ENCODE results near the gene DCTN4.
A peak's percentile ranks its signal among the peaks of the same experiment; 100 is the strongest.
"Not testable (repeated sequence)": the region's sequence is repeated elsewhere in the genome, so short reads cannot be mapped to it uniquely, and the experiment has no call there.

DCTN4 gene

DNA sequence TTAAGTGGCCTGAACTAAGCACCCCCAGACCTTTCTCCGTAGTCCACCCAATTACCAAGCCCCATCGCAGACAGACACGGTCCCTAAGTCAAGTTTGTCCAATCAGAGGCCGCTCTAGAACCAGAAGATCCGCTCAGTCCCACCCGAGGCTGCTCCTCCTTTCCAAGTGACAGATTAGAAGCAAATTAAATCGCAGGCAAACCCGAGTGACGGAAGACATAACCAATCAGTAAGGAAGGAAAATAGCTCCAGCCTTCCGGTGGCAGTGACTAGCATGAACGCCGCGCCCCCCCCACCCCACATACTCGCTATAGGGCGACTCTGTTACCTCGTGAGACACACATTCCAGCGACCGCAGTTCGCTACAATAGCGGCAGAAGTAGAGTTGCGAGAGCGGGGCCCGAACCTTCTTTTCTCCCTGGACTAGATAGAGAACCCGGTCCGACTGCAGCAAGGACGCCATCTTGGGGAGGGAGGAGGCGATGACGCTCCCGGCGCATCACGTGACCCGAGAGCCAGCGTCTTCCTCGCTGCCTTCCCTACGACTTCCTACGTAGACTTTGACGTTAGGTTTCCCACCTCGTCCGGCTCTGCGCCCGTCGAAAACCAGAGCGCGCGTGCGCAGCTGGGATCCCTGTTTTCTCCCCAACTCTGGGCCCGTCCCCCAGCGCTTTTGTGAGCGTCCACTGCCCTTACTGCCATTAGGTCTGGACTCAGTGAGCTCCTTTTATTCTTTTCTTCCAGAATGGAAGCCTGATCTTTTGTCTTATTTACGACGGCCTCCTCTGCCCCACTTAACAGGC is at the start of gene DCTN4:
Gene DCTN4 (minus strand): TSS at position 487 of the 803 bp plus-strand sequence. CDS start 24 bp downstream, at position 463.
- DNase-seq = peak; percentile 98

- DNase-seq = no peak
Observed at GRCh38 chr5:150804388-150804787, 45.6 kb upstream of the DCTN4 start.

- DNase-seq = peak; percentile 49
Observed at GRCh38 chr5:150801117-150801927, 42.5 kb upstream of the DCTN4 start.

- DNase-seq = no peak
Observed at GRCh38 chr5:150797384-150797783, 38.6 kb upstream of the DCTN4 start.

DNA sequence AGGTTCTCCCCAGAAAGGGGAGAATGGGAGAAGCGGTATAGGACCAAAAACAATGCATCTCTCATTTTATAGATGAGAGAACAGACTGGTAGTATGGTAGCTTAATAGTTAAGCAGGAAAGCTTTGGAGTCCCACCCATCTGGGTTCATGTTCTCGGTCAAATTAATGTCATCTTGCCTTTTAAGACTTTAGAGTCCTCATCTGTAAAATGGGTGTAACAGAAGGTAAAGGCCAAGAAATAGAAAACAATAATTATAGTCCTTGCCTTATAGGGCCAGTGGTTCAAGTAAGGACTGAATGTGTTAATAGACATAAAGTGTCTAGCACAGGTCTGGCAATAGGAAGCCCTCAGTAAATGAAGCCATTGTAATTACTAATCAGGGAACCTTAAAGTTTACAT is 36.1 kb upstream of the DCTN4 start:
- DNase-seq = no peak

GRCh38 chr5:150793423-150793888 is 34.6 kb upstream of the DCTN4 start:
- DNase-seq = not testable (repeated sequence)

DNA sequence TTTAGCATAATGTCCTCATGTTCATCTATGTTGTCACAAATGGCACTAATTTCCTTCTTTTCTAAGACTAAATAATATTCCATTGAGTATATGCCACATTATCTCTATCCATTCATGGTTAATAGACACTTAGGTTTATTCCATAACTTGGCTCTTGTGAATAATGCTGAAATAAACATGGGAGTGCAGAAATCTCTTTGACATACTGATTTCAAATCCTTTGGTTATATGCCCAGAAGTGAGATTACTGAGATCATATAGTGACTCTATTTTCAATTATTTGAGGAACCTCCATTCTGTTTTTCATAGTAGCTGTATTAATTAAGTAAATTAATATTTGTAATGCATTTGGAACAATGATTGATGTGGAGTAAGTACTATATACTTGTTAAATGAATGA is 32.7 kb upstream of the DCTN4 start:
- no peak for DNase-seq

- peak; percentile 98 for DNase-seq
Observed at GRCh38 chr5:150789943-150790611, 31.3 kb upstream of the DCTN4 start.

- DNase-seq = peak; percentile 52
Observed at GRCh38 chr5:150789450-150789849, 30.6 kb upstream of the DCTN4 start.

DNA sequence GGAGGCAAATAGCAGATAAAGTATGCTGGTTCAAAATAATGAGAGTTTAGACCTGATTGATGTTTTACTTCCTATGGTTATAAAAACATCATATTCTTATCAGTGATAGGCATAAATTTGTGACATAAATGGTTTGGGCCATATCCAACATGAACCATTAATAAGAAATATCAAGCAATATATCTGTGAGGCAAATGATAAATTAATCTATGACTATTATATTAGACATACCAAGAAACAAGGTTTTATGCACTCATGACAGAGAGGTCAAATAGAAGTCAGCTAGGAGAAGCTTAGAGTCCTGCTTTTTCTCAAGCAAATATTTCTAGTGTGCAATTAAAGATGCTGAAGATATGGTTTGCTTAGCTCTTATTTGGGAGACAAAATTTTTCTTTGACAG is 30.2 kb upstream of the DCTN4 start:
- DNase-seq = no peak

DNA sequence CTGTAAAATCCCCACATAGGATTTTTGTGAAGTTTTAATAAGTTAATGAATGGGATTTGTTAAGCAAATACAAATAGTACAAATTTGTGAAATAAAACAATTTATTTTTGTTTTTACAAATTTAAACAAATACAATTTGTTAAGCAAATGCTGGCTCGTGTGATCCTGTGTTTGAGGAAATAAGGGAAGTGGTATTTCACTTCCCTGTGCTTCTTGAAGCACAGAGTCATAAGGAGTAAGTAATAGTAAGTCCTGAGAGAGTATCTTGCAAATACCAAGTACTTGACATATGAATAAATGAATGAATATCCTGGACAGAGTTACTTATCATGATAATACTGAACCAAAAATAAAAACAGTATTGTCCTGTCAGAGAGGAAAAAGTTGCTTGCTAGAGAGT is 28.8 kb upstream of the DCTN4 start:
- peak; percentile 75 for DNase-seq

- DNase-seq = no peak
Observed at GRCh38 chr5:150786876-150787275, 28.1 kb upstream of the DCTN4 start.

DNA sequence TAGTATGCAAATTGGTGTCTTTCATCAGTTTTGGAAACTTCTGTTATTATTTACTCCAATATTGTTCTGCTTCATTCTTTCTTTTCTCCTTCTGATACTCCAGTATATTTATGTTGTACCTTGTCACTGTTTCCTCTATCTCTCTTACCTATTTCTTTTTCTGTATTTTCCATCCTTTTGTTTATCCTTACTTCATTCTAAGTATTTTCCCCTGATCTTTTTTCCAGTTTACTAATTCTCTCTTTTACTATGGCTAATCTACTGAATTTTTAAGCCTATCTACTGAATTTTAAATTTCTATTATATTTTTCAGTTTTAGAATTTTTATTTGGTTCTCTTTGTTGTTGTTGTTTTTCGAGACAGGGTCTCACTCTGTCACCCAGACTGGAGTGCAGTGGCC is 27.1 kb upstream of the DCTN4 start:
- no peak for DNase-seq

DNA sequence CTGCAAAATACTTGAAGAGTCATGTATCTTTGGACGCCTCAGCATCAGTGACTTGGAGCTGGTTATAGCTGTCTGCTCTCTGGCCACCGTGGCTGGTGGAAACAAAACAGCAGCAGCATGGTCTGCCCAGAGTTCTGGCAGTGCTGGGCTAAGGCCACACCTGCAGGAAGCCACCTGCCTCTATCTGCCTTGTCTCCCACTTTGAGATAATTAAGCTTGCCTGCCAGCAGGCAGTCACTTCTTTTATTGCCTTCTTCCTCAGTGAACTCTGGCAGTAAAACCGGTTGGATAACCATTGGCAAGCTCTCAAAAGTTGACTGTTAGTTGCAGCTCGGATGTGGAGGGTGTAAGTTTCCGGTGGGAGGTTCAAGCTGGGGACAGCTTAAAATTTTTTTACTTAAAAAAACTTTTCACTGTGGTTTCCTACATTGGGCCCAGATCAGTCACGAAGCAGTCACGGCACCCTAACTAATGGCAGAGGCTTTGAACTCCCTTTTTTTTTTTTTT is 24.7 kb upstream of the DCTN4 start:
- DNase-seq = peak; percentile 96

GRCh38 chr5:150782850-150783249 is 24.0 kb upstream of the DCTN4 start:
- no peak for DNase-seq

DNA sequence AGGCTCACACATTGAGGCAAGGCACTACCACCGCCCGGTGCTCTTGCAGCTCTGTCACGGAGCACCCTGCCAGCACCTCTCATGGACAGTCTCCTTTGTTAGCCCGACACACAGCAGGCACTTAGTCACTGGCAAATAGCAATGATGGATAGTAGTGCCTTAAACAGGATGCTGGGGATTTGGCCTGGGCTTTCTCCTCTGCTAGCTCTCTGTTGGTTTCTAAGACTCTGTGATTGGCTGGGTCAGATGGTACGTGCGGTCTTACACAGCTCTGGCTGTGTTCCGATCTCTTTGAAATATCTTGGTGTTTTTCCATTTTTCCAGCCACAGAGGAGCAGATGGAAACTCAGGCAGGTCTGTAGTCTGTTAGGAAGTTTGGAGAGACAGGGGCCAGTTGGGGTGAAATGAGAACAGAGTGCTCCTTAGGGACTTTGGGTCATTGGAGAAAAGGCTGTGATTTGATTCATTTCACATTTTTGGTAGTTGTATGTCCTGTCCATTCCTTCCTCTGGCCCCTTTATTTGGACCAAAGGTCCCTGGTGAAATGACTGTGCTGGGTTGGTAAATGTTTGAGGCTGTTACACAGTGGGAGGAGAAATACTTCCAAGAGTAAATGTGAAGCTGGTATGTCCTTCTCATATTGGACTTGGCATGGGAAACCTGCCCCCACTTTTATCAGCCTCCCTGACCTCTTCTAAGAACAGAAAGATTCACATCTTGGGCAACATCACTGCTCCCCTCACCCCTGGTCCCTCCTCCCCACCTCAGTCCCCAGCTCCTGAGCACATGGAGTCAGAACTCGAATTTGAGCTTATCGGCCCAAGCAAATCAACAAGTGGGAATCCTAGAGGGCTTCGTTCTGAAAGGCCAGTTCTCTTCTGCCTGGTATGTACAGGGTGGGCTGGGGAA is 23.1 kb upstream of the DCTN4 start:
- DNase-seq = peak; percentile 78

DNA sequence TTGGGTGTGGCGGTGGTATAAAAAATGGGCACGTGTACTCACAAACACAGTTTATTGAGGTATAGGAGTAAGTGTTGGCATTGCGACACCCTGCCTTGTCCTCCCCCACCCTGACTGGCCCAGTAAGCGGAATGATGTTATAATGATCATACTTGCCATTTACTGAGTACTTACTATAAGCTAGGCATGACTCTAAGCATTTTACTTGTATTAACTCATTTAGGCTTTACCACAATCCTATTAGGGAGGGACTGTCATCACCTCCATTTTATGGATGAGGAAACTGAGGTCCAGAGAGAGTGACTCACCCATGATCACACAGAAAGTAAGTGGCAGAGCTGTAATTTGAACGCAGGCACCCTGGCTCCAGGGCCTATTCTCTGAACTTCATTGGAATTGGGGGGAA is 22.0 kb upstream of the DCTN4 start:
- DNase-seq = peak; percentile 76

- peak; percentile 89 for DNase-seq
Observed at GRCh38 chr5:150780187-150780692, 21.4 kb upstream of the DCTN4 start.

- DNase-seq = peak; percentile 82
Observed at GRCh38 chr5:150779397-150780186, 20.8 kb upstream of the DCTN4 start.

GRCh38 chr5:150778517-150779396 is 19.9 kb upstream of the DCTN4 start, which contains the start of gene SMIM3:
SMIM3 (plus strand) TSS chr5:150778757; CDS start chr5:150795441, 16,684 bp downstream.
- DNase-seq = peak; percentile 48

Measured in MV-4-11 (cell line).